Activated T-helper 17 cell treated with anti-CD3 and anti-CD28 coated beads, Interleukin-2, amount 50 U/mL, for 72 hours (primary cell): Measurements from ENCODE around the gene EPB41L4B. TPM values are rescaled to one million over a fixed set of nuclear protein-coding genes. Genes with fewer than 3 reads are reported as not detected.
"Not testable (repeated sequence)": the region's sequence is repeated elsewhere in the genome, so short reads cannot be mapped to it uniquely, and the experiment has no call there.

Experiments
- ATAC-seq: fragments of 150-1000 bp; cut with Tn5 transposase; replicated peaks from 2 replicates; pipeline ENCODE4 v1.10.0; 2021; ENCODE audit warnings: mild to moderate bottlenecking, moderate library complexity
- H3K27ac Mint-ChIP-seq: one replicate; pipeline ENCODE4 v1.8.0; 2022; ENCODE audit warnings: mixed read lengths
- H3K27me3 Mint-ChIP-seq: one replicate; pipeline ENCODE4 v1.8.0; 2022; ENCODE audit warnings: mixed read lengths
- H3K36me3 Mint-ChIP-seq: one replicate; pipeline ENCODE4 v1.8.0; 2022; ENCODE audit warnings: low read depth, mild to moderate bottlenecking, mixed read lengths
- H3K4me1 Mint-ChIP-seq: one replicate; pipeline ENCODE4 v1.8.0; 2022; ENCODE audit warnings: mixed read lengths
- H3K4me3 Mint-ChIP-seq: one replicate; pipeline ENCODE4 v1.8.0; 2022; ENCODE audit warnings: mild to moderate bottlenecking, mixed read lengths
- H3K9me3 Mint-ChIP-seq: one replicate; pipeline ENCODE4 v1.8.0; 2022; ENCODE audit warnings: mixed read lengths
- total RNA-seq, 2 donors: library from RNA; stranded (reverse); gene quantifications; one replicate each; pipeline ENCODE4 v1.2.3, GENCODE V29; 2022

Gene EPB41L4B
- under 1 TPM; 0.06 to 0.77 TPM for total RNA-seq

GRCh38 chr9:109320742-109321448 lies at the start of gene EPB41L4B:
EPB41L4B (minus strand) TSS chr9:109321059; CDS start chr9:109320446, 613 bp downstream.
- no peak within 1 kb of the TSS for H3K27ac Mint-ChIP-seq
- peak within 1 kb of the TSS; percentile 78 for H3K4me3 Mint-ChIP-seq
- no peaks in the 10 kb centered on the region for H3K9me3 Mint-ChIP-seq
- no peaks in the 10 kb centered on the region for H3K4me1 Mint-ChIP-seq
- H3K27me3 Mint-ChIP-seq = peaks cover 52% of the 10 kb centered on the region
- no peaks in the 10 kb centered on the region for H3K36me3 Mint-ChIP-seq
- peak; percentile 97 for ATAC-seq

DNA sequence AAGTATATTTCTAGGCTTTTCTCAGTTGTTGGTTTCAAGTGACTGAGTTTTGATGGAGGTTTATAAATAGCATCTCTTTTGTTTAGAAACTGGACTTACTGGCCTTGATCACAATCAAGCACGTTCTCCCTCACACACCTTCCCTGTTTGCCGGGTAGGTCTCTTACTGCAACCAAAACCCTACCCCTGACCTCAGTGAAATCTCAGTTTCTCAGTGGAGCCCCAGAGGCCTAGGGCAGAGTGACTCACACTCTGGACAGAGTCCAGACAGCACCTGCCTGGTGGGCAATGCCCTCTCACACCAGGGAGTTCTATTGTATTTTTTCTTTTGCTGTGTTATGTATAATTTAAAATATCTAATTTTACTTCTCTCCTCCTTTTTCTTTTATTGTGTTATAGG lies 48.4 kb upstream of the EPB41L4B start:
- Mint-ChIP-seq H3K27me3 (peaks cover 7% of the 10 kb centered on the region), H3K9me3 (peaks cover 6% of the 10 kb centered on the region), H3K27ac (no peak overlapping the region), H3K4me3 (no peak overlapping the region), H3K4me1 (no peaks in the 10 kb centered on the region), H3K36me3 (no peaks in the 10 kb centered on the region)
- no peak for ATAC-seq

- no peaks in the 10 kb centered on the region for H3K9me3 Mint-ChIP-seq
- H3K27ac Mint-ChIP-seq = no peak overlapping the region
- H3K36me3 Mint-ChIP-seq = no peaks in the 10 kb centered on the region
- H3K4me1 Mint-ChIP-seq = no peaks in the 10 kb centered on the region
- peaks cover 7% of the 10 kb centered on the region for H3K27me3 Mint-ChIP-seq
- H3K4me3 Mint-ChIP-seq = no peak overlapping the region
- no peak for ATAC-seq
Observed at GRCh38 chr9:109360771-109361170, 39.9 kb upstream of the EPB41L4B start.

GRCh38 chr9:109358968-109359603 lies 38.2 kb upstream of the EPB41L4B start:
- ATAC-seq = not testable (repeated sequence)

DNA sequence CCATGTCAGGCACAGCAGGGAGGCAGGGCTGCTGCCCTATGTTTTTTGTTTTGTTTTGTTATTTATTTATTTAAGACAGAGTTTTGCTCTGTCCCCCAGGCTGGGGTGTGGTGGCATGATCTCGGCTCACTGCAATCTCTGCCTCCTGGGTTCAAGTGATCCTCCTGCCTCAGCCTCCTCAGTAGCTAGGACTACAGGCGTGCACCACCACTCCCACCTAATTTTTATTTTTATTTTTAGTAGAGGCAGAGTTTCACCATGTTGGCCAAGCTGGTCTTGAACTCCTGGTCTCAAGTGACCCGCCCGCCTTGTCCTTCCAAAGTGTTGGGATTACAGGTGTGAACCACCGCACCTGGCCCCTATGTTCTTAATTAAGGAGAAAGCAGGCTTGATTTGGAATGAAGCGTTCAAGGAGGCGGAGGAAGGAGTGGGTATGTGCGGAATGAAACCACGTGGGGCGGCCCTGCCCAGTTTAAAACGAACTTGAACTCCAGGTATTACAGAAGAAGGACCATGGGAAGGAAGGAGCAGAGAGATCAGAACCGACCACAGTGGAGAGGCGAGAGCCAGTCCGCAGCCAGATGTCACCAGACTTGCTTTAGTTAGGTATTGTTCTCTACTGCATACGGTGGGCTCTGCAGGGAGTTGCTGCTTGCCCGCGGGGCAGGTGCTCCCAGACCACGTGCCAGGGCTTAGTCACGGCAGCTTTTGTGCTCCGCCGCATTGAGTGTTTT lies 34.9 kb upstream of the EPB41L4B start:
- no peak for ATAC-seq
- Mint-ChIP-seq H3K9me3 (no peaks in the 10 kb centered on the region), H3K4me3 (no peak overlapping the region), H3K36me3 (no peaks in the 10 kb centered on the region), H3K4me1 (no peaks in the 10 kb centered on the region), H3K27ac (no peak overlapping the region), H3K27me3 (peaks cover 14% of the 10 kb centered on the region)

More at GRCh38 chr9:109358968-109359603, 38.2 kb upstream of the EPB41L4B start:
- not testable (repeated sequence) for H3K4me3 Mint-ChIP-seq, H3K9me3 Mint-ChIP-seq, H3K4me1 Mint-ChIP-seq, H3K27ac Mint-ChIP-seq, H3K36me3 Mint-ChIP-seq, H3K27me3 Mint-ChIP-seq

GRCh38 chr9:109354190-109354589 lies 33.3 kb upstream of the EPB41L4B start:
- Mint-ChIP-seq H3K4me1 (no peaks in the 10 kb centered on the region), H3K36me3 (no peaks in the 10 kb centered on the region), H3K9me3 (no peaks in the 10 kb centered on the region), H3K27me3 (peaks cover 14% of the 10 kb centered on the region), H3K4me3 (no peak overlapping the region), H3K27ac (no peak overlapping the region)
- ATAC-seq = no peak

- no peak for ATAC-seq
- H3K4me1 Mint-ChIP-seq = no peaks in the 10 kb centered on the region
- no peaks in the 10 kb centered on the region for H3K36me3 Mint-ChIP-seq
- H3K27ac Mint-ChIP-seq = no peak overlapping the region
- no peaks in the 10 kb centered on the region for H3K9me3 Mint-ChIP-seq
- no peak overlapping the region for H3K4me3 Mint-ChIP-seq
- H3K27me3 Mint-ChIP-seq = peaks cover 16% of the 10 kb centered on the region
Observed at GRCh38 chr9:109351032-109351431, 30.2 kb upstream of the EPB41L4B start.

DNA sequence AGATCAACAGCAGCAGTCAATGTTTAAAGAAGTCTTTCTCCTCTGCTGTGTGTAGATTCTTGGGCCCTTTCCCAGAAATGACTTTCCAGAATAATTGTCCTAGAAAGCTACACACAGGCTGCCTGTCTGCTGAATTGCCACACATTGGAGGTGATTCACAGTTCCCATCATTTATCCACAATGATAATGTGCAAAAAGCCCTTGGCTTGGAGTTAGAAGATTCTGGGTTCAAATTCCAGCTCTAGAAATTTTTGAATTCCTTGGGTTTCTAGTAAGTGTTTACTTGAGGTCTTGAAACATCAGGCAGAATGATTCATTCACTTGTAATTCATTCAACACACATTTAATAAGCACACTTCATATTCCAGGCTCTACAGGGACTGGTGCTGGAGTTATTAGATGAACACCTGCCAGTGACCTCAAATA lies 28.6 kb upstream of the EPB41L4B start:
- H3K9me3 Mint-ChIP-seq = no peaks in the 10 kb centered on the region
- H3K27me3 Mint-ChIP-seq = peaks cover 14% of the 10 kb centered on the region
- H3K4me3 Mint-ChIP-seq = no peak overlapping the region
- ATAC-seq = no peak
- H3K36me3 Mint-ChIP-seq = no peaks in the 10 kb centered on the region
- H3K27ac Mint-ChIP-seq = no peak overlapping the region
- H3K4me1 Mint-ChIP-seq = no peaks in the 10 kb centered on the region

- no peak for ATAC-seq
- no peak overlapping the region for H3K27ac Mint-ChIP-seq
- no peaks in the 10 kb centered on the region for H3K36me3 Mint-ChIP-seq
- peaks cover 11% of the 10 kb centered on the region for H3K27me3 Mint-ChIP-seq
- H3K9me3 Mint-ChIP-seq = no peaks in the 10 kb centered on the region
- H3K4me1 Mint-ChIP-seq = no peaks in the 10 kb centered on the region
- no peak overlapping the region for H3K4me3 Mint-ChIP-seq
Observed at GRCh38 chr9:109346904-109347303, 26.0 kb upstream of the EPB41L4B start.

DNA sequence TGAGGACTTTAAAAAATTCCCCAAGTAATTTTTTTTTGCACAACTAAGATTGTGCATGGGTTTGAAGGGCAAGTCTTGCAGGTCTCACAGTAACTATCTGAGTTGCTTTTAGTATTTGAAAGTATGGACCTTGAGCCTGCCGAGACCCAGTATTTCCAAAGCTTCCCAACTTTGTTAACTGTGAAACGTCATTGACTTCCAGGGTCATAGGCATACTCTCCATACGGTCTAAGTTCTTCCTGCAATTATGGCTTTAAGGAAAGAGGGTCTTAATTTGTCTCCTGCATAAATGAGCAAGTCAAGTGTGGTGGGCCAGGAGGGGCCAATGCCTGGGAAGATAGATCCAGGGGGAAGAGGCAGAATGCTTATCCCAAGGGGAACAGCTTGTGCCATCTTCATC lies 24.0 kb upstream of the EPB41L4B start:
- Mint-ChIP-seq H3K9me3 (no peaks in the 10 kb centered on the region), H3K36me3 (no peaks in the 10 kb centered on the region), H3K27me3 (peaks cover 11% of the 10 kb centered on the region), H3K4me3 (no peak overlapping the region), H3K27ac (no peak overlapping the region), H3K4me1 (no peaks in the 10 kb centered on the region)
- no peak for ATAC-seq

GRCh38 chr9:109342878-109343277 lies 22.0 kb upstream of the EPB41L4B start:
- no peaks in the 10 kb centered on the region for H3K4me1 Mint-ChIP-seq
- H3K9me3 Mint-ChIP-seq = no peaks in the 10 kb centered on the region

DNA sequence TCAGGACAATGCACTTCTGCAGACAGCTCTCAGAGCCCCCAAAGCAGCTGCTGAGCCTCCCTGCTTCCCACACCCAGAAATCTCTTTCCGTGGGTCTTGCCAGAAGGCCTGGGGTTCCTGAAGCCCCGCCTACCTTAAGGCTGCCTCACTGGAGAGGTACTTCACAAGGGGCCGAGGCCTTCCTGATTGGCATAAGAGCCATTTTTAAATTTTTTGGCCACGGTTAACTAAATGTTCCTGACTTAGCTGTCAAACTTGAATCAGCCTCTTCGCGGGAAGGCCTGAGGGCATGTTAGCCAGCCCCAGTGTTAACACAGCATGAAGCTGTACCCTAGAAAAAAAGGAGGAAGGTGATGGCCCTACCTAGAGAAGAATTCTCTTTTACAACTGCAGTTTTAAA lies 20.7 kb upstream of the EPB41L4B start:
- Mint-ChIP-seq H3K4me1 (no peaks in the 10 kb centered on the region), H3K36me3 (no peaks in the 10 kb centered on the region), H3K27me3 (peaks cover 6% of the 10 kb centered on the region), H3K9me3 (no peaks in the 10 kb centered on the region), H3K27ac (no peak overlapping the region), H3K4me3 (no peak overlapping the region)
- ATAC-seq = no peak

More at GRCh38 chr9:109342878-109343277, 22.0 kb upstream of the EPB41L4B start:
- no peaks in the 10 kb centered on the region for H3K36me3 Mint-ChIP-seq
- H3K4me3 Mint-ChIP-seq = no peak overlapping the region
- ATAC-seq = no peak
- peaks cover 11% of the 10 kb centered on the region for H3K27me3 Mint-ChIP-seq
- H3K27ac Mint-ChIP-seq = no peak overlapping the region

DNA sequence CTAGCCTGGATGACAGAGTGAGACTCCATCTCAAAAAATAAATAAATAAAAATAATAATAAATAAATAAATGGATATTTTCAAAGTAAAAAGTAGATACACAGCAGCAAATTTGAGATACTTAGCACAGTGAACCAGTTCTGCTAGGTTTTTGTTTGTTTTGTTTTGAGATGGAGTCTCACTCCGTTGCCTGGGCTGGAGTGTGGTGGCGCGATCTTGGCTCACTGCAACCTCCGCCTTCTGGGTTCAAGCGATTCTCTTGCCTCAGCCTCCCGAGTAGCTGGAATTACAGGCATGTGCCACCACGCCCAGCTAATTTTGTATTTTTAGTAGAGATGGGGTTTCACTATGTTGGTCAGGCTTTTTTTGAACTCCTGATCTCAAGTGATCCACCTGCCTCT lies 20.1 kb upstream of the EPB41L4B start:
- not testable (repeated sequence) for H3K36me3 Mint-ChIP-seq, H3K27ac Mint-ChIP-seq, H3K4me1 Mint-ChIP-seq, H3K27me3 Mint-ChIP-seq, H3K9me3 Mint-ChIP-seq, H3K4me3 Mint-ChIP-seq, ATAC-seq

DNA sequence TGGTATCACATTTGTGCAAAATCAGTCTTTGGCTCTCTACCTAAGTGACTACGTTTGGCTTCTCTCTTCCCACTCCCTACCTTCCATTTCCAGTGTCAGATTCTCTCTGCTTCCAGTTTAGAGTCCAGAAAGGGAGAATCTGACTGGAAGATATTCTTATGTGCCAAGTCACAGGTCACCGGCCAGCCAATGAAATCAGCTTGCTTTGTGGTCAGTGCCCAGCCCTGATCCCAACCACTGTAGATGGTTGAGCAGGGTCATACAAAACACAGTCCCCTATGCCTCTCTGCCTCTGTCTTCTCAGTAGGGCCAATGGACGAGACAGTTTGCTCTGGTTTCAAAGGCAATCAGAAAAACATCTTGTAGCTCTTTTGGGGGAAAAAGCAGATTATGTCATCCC lies 15.6 kb upstream of the EPB41L4B start:
- no peaks in the 10 kb centered on the region for H3K4me1 Mint-ChIP-seq
- no peak for ATAC-seq
- no peaks in the 10 kb centered on the region for H3K9me3 Mint-ChIP-seq
- peaks cover 15% of the 10 kb centered on the region for H3K27me3 Mint-ChIP-seq
- H3K4me3 Mint-ChIP-seq = no peak overlapping the region
- no peak overlapping the region for H3K27ac Mint-ChIP-seq
- no peaks in the 10 kb centered on the region for H3K36me3 Mint-ChIP-seq

GRCh38 chr9:109335929-109336328 lies 15.1 kb upstream of the EPB41L4B start:
- H3K36me3 Mint-ChIP-seq = no peaks in the 10 kb centered on the region
- no peak overlapping the region for H3K4me3 Mint-ChIP-seq
- no peaks in the 10 kb centered on the region for H3K9me3 Mint-ChIP-seq
- no peaks in the 10 kb centered on the region for H3K4me1 Mint-ChIP-seq
- no peak overlapping the region for H3K27ac Mint-ChIP-seq
- ATAC-seq = no peak
- H3K27me3 Mint-ChIP-seq = peaks cover 15% of the 10 kb centered on the region
